Tibial nerve (tissue), 4 donors: ENCODE measurements around the gene TRNT1. TPM values are rescaled to one million over a fixed set of nuclear protein-coding genes. Genes with fewer than 3 reads are reported as not detected.
A peak's percentile ranks its signal among the peaks of the same experiment; 100 is the strongest.

ENCODE experiments used
- DNase-seq, 2 donors: peaks; one replicate each; pipeline ENCODE4 v3.0.0-alpha.2; 2019; ENCODE audit warnings: low spot score in 2 of 2
- H3K27ac ChIP-seq, 4 donors: fragments of 200-600 bp; sonication (generic) in 3 of 4; one replicate each; pipeline ENCODE4 v1.5.1; 2017 to 2019; ENCODE audit warnings: mild to moderate bottlenecking in 1 of 4
- H3K27me3 ChIP-seq, 2 donors: fragments of 200-600 bp; sonication (generic) in 1 of 2; one replicate each; pipeline versions ENCODE4 v1.5.1 to v1.6.0; 2017 to 2019
- H3K36me3 ChIP-seq, 3 donors: fragments of 200-600 bp; sonication (generic); one replicate each; pipeline ENCODE4 v1.5.1; 2018 to 2019
- H3K4me1 ChIP-seq, 4 donors: fragments of 200-600 bp; sonication (generic) in 3 of 4; one replicate each; pipeline ENCODE4 v1.5.1; 2017 to 2019
- H3K4me3 ChIP-seq, 4 donors: fragments of 200-600 bp; sonication (generic) in 3 of 4; one replicate each; pipeline ENCODE4 v1.5.1; 2017 to 2019; ENCODE audit warnings: mild to moderate bottlenecking in 1 of 4, moderate library complexity in 1 of 4
- H3K9me3 ChIP-seq, 4 donors: fragments of 200-600 bp; sonication (generic) in 3 of 4; one replicate each; pipeline ENCODE4 v1.5.1; 2017 to 2019
- EP300 ChIP-seq, 2 donors: sonication (generic); formaldehyde crosslinking; IDR thresholded peaks; one replicate each; pipeline ENCODE4 v1.6.1; 2017; ENCODE audit warnings: antibody characterized with exemption in 2 of 2, mild to moderate bottlenecking in 1 of 2
- POLR2A ChIP-seq, 2 donors: fragments of 450-650 bp; IDR thresholded peaks; one replicate each; pipeline ENCODE4 v1.6.1; 2017; ENCODE audit warnings: antibody characterized with exemption in 2 of 2, mild to moderate bottlenecking in 2 of 2, moderate library complexity in 2 of 2
- WGBS, 2 donors: methylation state at CpG; one replicate each; pipeline ENCODE4 v1.1.5; 2018; 5-methylcytosine and 5-hydroxymethylcytosine counted together
- total RNA-seq, 4 donors: library from RNA; depleted of rRNA; stranded (reverse); fragments of >200 nt; gene quantifications; one replicate each; pipeline ENCODE4 v1.1.0, GENCODE V29; 2016
- TF ChIP-seq, protein P1 (sequence below), 5 experiments: fragments of 200-600 bp in 3 of 5; fragments of 450-650 bp in 2 of 5; sonication (generic) in 3 of 5; IDR thresholded peaks; one replicate each; pipeline ENCODE4 v1.5.1; 2016 to 2019; ENCODE audit warnings: antibody characterized with exemption in 5 of 5, mild to moderate bottlenecking in 3 of 5, moderate library complexity in 2 of 5

Gene TRNT1
- total RNA-seq, 4 donors from 2014 or later = 12.9 to 25.5 (median 16.5) TPM

DNA sequence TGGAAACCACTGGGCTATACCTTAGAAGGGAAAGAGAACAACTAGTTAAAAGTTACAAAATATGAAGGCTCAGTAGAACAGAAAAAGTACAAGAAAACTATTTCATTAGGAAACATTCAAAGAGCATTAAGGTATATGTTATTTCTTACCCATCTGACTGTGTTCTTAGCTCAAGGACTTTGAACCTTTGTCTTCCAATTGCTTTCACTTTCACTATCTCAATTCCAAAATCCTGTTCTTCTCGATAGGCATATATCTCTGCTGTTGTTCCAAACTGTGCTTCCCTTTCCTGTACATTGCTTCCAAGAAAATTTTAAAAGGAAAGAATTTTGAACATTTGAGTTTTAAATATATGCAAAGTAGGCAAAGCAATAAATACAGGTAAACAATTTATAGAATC is 45.9 kb downstream of the TRNT1 start:
- 55 to 67% methylated on average over 1 of the region's 1 CpG for WGBS, 2 donors
- Histone ChIP-seq H3K27me3 (no peaks in the 10 kb centered on the region), H3K9me3 (no peaks in the 10 kb centered on the region), H3K36me3 (peaks cover 0 to 78% (median 20%) of the 10 kb centered on the region in 3 donors), H3K4me3 (peak overlapping the region in 1 of 4 donors; percentile 17), H3K27ac (peak overlapping the region in 3 of 4 donors; percentile 32 to 66 (median 32)), H3K4me1 (peaks cover 0 to 47% (median 7%) of the 10 kb centered on the region in 4 donors)
- DNase-seq = no peak
- TF ChIP-seq, protein P1, sequence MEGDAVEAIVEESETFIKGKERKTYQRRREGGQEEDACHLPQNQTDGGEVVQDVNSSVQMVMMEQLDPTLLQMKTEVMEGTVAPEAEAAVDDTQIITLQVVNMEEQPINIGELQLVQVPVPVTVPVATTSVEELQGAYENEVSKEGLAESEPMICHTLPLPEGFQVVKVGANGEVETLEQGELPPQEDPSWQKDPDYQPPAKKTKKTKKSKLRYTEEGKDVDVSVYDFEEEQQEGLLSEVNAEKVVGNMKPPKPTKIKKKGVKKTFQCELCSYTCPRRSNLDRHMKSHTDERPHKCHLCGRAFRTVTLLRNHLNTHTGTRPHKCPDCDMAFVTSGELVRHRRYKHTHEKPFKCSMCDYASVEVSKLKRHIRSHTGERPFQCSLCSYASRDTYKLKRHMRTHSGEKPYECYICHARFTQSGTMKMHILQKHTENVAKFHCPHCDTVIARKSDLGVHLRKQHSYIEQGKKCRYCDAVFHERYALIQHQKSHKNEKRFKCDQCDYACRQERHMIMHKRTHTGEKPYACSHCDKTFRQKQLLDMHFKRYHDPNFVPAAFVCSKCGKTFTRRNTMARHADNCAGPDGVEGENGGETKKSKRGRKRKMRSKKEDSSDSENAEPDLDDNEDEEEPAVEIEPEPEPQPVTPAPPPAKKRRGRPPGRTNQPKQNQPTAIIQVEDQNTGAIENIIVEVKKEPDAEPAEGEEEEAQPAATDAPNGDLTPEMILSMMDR (IDR thresholded peaks at IDR 0.05) = no peak
- no peak for TF ChIP-seq POLR2A (IDR thresholded peaks at IDR 0.05)
- TF ChIP-seq EP300 (IDR thresholded peaks at IDR 0.05) = no peak

GRCh38 chr3:3177861-3178497 is 51.2 kb downstream of the TRNT1 start:
- peak overlapping the region in 1 of 4 donors; percentile 86 for H3K27ac ChIP-seq
- peaks cover 0 to 34% (median 12%) of the 10 kb centered on the region in 3 donors for H3K36me3 ChIP-seq
- no peaks in the 10 kb centered on the region for H3K27me3 ChIP-seq
- H3K4me3 ChIP-seq = peak overlapping the region in 3 of 4 donors; percentile 69 to 98 (median 88)
- TF ChIP-seq, protein P1 (IDR thresholded peaks at IDR 0.05) = no peak
- TF ChIP-seq EP300 (IDR thresholded peaks at IDR 0.05) (no peak), POLR2A (IDR thresholded peaks at IDR 0.05) (no peak)
- DNase-seq = no peak
- WGBS, 2 donors = 42 to 45% methylated on average over 10 of the region's 10 CpGs
- no peaks in the 10 kb centered on the region for H3K9me3 ChIP-seq
- H3K4me1 ChIP-seq = peaks cover 0 to 47% (median 14%) of the 10 kb centered on the region in 4 donors

DNA sequence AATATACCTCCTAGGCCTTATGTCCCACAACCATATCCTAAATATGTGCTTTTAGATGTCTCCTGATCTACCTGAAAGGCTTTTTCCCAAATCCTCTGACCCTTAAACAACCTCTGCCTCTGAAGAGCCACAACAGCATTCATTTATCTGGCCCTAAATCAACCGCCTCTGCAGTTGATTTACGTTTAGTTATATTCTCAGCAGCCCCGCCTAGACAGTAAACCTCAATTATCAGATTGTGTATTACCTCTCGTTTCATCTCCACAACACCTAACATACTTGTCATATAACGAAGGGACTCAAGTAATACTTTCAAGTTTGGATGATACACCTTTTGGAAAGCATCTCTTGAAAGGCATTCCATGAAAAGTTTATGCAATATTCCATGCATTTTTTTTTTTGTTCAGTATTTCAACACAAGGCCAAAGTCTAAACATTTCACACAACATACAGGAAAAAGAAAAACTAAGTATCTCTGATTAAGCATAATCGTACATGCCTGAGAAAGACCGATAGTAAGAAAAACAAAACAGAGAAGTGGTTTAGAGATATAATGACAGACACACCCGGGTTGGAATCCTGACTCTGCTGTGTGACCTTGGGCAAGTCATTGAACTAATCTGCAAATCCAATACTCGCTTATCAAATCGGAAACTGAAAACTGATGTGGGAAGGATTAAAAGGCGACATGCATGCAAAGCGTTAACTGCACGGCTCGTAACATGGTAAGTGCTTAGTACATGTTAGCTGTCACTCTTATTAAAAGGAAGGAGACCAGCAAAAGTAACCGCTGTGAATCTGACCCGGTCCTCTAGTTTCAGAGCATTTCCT is 52.0 kb downstream of the TRNT1 start:
- no peak for DNase-seq
- TF ChIP-seq EP300 (IDR thresholded peaks at IDR 0.05) (no peak), POLR2A (IDR thresholded peaks at IDR 0.05) (no peak)
- TF ChIP-seq, protein P1 (IDR thresholded peaks at IDR 0.05) = no peak
- H3K9me3 ChIP-seq = no peaks in the 10 kb centered on the region
- no peaks in the 10 kb centered on the region for H3K27me3 ChIP-seq
- WGBS, 2 donors = 21 to 25% methylated on average over 16 of the region's 16 CpGs
- peaks cover 0 to 26% (median 7%) of the 10 kb centered on the region in 3 donors for H3K36me3 ChIP-seq
- H3K4me3 ChIP-seq = peak overlapping the region; percentile 69 to 98 (median 85)
- H3K27ac ChIP-seq = peak overlapping the region in 3 of 4 donors; percentile 82 to 86 (median 85)
- H3K4me1 ChIP-seq = peaks cover 0 to 44% (median 13%) of the 10 kb centered on the region in 4 donors

DNA sequence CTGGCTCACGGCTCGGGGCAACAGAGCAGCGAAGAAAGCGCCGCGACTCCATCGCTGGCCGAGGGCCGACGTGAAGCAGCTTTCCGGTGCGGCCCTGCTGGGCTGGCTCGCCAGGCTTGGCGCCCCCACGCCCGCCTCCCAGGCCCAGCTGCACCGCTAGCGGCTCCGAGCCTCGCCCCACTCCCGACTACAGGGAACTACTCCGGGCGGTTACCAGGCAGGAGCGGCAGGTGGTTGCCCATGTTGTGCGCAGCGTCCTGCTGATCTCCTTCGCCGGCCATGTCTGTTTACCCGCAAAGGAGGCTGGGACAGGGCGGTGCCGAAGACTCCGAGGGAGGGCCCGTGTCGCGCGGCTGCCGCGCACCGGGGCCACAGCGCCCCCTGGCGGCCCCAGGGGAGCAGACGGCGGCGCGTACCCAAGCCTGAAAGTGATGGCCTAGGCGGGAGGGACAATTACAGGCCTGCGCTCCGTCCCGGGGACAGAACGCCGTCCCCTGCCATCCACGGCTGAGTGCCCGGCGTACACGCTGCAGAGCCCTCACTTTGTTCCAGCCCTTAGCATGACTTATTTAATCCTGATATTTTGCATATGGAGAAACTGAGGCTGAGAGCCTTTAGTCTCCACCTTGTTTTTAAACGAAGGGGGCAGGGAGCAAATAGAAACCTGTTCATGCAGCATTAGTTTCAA is 52.8 kb downstream of the TRNT1 start, which contains the start of gene CRBN:
Gene CRBN, minus strand, starts transcription at position 285 of the 688 bp plus-strand sequence. Its CDS starts 4 bp downstream, at position 281.
- no peaks in the 10 kb centered on the region for H3K9me3 ChIP-seq
- 0 to 2% methylated on average over 29 to 30 of the region's 56 CpGs for WGBS, 2 donors
- TF ChIP-seq EP300 (IDR thresholded peaks at IDR 0.05) = peak; percentile 66 to 95
- peak in 1 of 2 donors; percentile 65 for TF ChIP-seq POLR2A (IDR thresholded peaks at IDR 0.05)
- TF ChIP-seq, protein P1 (IDR thresholded peaks at IDR 0.05) = peak; percentile 93 to 100 (median 98)
- H3K4me1 ChIP-seq = peaks cover 0 to 44% (median 13%) of the 10 kb centered on the region in 4 donors
- H3K4me3 ChIP-seq = peak within 1 kb of the TSS; percentile 69 to 98 (median 85)
- H3K27ac ChIP-seq = peak within 1 kb of the TSS; percentile 60 to 86 (median 84)
- H3K27me3 ChIP-seq = no peaks in the 10 kb centered on the region
- peak; percentile 72 to 85 for DNase-seq
- H3K36me3 ChIP-seq = peaks cover 0 to 18% (median 0%) of the 10 kb centered on the region in 3 donors
